ENCODE measurements around the gene CHAF1B.

CHAF1B gene

GRCh38 chr21:36456729-36457414 is 71.7 kb downstream of the CHAF1B start:
- Histone ChIP-seq H3K4me2 (ENCODE audit: low read length) (no peak overlapping the region), H3K4me3 (ENCODE audit: low read length) (no peak overlapping the region), H3K4me1 (ENCODE audit: control insufficient read depth, low read length) (no peaks in the 10 kb centered on the region), H3K9me2 (replicated peaks; ENCODE audit: control insufficient read depth, low read length) (no peaks in the 10 kb centered on the region), H3K27ac (ENCODE audit: low read depth, low read length) (no peak overlapping the region), H3K9me3 (ENCODE audit: control insufficient read depth, insufficient read depth, low read length) (no peaks in the 10 kb centered on the region), H3K36me3 (ENCODE audit: control insufficient read depth, low read length) (no peaks in the 10 kb centered on the region), H3K79me2 (ENCODE audit: control insufficient read depth, low read length) (no peaks in the 10 kb centered on the region), H3K27me3 (ENCODE audit: control insufficient read depth, low read length) (no peaks in the 10 kb centered on the region), H4K20me1 (ENCODE audit: control insufficient read depth, insufficient read depth, low read depth, low read length) (no peaks in the 10 kb centered on the region), H3F3A (ENCODE audit: control insufficient read depth, insufficient read depth) (no peaks in the 10 kb centered on the region)
- no peak for TF ChIP-seq CTCF (IDR thresholded peaks at IDR 0.05; ENCODE audit: low read depth, low read length, poor library complexity, severe bottlenecking)
- no peak for TF ChIP-seq EZH2phosphoT487 (IDR thresholded peaks at IDR 0.05; ENCODE audit: borderline replicate concordance, low read length)

GRCh38 chr21:36459098-36459497 is 73.9 kb downstream of the CHAF1B start:
- Histone ChIP-seq H3K9me2 (replicated peaks; ENCODE audit: control insufficient read depth, low read length) (no peaks in the 10 kb centered on the region), H3K4me1 (ENCODE audit: control insufficient read depth, low read length) (no peaks in the 10 kb centered on the region), H3K9me3 (ENCODE audit: control insufficient read depth, insufficient read depth, low read length) (no peaks in the 10 kb centered on the region), H3K27me3 (ENCODE audit: control insufficient read depth, low read length) (no peaks in the 10 kb centered on the region), H3K36me3 (ENCODE audit: control insufficient read depth, low read length) (no peaks in the 10 kb centered on the region), H3K4me3 (ENCODE audit: low read length) (no peak overlapping the region), H3K27ac (ENCODE audit: low read depth, low read length) (no peak overlapping the region), H4K20me1 (ENCODE audit: control insufficient read depth, insufficient read depth, low read depth, low read length) (no peaks in the 10 kb centered on the region), H3K4me2 (ENCODE audit: low read length) (no peak overlapping the region), H3F3A (ENCODE audit: control insufficient read depth, insufficient read depth) (no peaks in the 10 kb centered on the region), H3K79me2 (ENCODE audit: control insufficient read depth, low read length) (no peaks in the 10 kb centered on the region)
- no peak for TF ChIP-seq EZH2phosphoT487 (IDR thresholded peaks at IDR 0.05; ENCODE audit: borderline replicate concordance, low read length)
- no peak for TF ChIP-seq CTCF (IDR thresholded peaks at IDR 0.05; ENCODE audit: low read depth, low read length, poor library complexity, severe bottlenecking)

- no peak overlapping the region for H3K4me2 ChIP-seq (ENCODE audit: low read length)
- no peaks in the 10 kb centered on the region for H4K20me1 ChIP-seq (ENCODE audit: control insufficient read depth, insufficient read depth, low read depth, low read length)
- H3K27ac ChIP-seq (ENCODE audit: low read depth, low read length): no peak overlapping the region
- no peaks in the 10 kb centered on the region for H3K36me3 ChIP-seq (ENCODE audit: control insufficient read depth, low read length)
- H3K79me2 ChIP-seq (ENCODE audit: control insufficient read depth, low read length): no peaks in the 10 kb centered on the region
- no peaks in the 10 kb centered on the region for H3F3A ChIP-seq (ENCODE audit: control insufficient read depth, insufficient read depth)
- H3K9me3 ChIP-seq (ENCODE audit: control insufficient read depth, insufficient read depth, low read length): no peaks in the 10 kb centered on the region
- no peaks in the 10 kb centered on the region for H3K27me3 ChIP-seq (ENCODE audit: control insufficient read depth, low read length)
- no peak overlapping the region for H3K4me3 ChIP-seq (ENCODE audit: low read length)
- H3K4me1 ChIP-seq (ENCODE audit: control insufficient read depth, low read length): no peaks in the 10 kb centered on the region
- H3K9me2 ChIP-seq (replicated peaks; ENCODE audit: control insufficient read depth, low read length): no peaks in the 10 kb centered on the region
- no peak for TF ChIP-seq CTCF (IDR thresholded peaks at IDR 0.05; ENCODE audit: low read depth, low read length, poor library complexity, severe bottlenecking)
Measured at GRCh38 chr21:36460866-36461265, 75.7 kb downstream of the CHAF1B start.

All from DOHH2 (cell line).